ENCODE measurements around the gene RALGAPA2.

The RALGAPA2 gene

DNA sequence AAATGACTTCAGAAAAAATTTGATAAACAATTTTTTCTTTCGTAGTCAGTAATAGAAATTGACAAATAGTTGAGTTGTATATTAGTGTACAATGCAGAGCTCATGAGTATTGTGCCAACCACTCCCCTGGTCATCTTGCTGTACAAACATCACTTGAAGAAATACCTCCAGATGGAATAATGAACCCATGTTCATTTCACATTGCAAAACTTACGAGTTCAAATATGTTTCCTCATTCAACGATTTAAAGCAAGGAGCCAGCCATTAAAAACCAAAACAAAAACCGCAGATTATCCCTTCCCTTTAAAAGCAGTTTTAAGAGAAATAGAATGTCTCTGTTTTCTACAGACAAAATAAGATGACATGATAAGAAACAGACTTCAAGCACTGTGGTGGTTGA, 62.5 kb downstream of the RALGAPA2 start:
- Histone ChIP-seq H3K4me1 (ENCODE audit: control insufficient read depth, insufficient read depth, low read length) (no peaks in the 10 kb centered on the region), H3K9me3 (replicated peaks; ENCODE audit: low read length) (no peaks in the 10 kb centered on the region), H3K4me3 (ENCODE audit: low read length) (no peak overlapping the region), H3K9ac (ENCODE audit: low read depth, low read length) (no peak overlapping the region), H3K27me3 (ENCODE audit: control insufficient read depth, insufficient read depth, low read length) (no peaks in the 10 kb centered on the region), H3K36me3 (ENCODE audit: insufficient read depth, low read length) (no peaks in the 10 kb centered on the region), H3K4me2 (ENCODE audit: low read length) (no peak overlapping the region)

DNA sequence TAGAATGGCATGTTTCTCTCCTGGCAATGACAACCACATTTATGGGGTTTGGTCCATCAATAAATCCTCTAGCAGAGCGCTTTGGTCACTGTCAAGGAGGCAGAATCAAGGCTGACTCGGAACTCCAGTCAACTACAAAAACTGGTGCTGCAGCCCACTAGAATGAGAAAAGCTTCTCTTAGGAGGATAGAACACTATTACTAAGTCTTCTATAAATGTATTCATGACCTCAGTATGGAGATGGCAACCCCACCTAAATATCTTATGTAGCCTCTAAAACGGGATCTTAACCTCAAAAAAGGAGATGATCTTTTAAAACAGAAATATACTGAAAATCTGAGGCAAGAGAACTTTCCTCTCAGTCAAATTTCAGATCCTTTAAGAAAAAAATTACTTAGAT, 68.5 kb downstream of the RALGAPA2 start:
- Histone ChIP-seq H3K9ac (ENCODE audit: low read depth, low read length) (no peak overlapping the region), H3K4me1 (ENCODE audit: control insufficient read depth, insufficient read depth, low read length) (no peaks in the 10 kb centered on the region), H3K9me3 (replicated peaks; ENCODE audit: low read length) (no peaks in the 10 kb centered on the region), H3K27me3 (ENCODE audit: control insufficient read depth, insufficient read depth, low read length) (no peaks in the 10 kb centered on the region), H3K4me3 (ENCODE audit: low read length) (no peak overlapping the region), H3K4me2 (ENCODE audit: low read length) (no peak overlapping the region), H3K36me3 (ENCODE audit: insufficient read depth, low read length) (no peaks in the 10 kb centered on the region)

DNA sequence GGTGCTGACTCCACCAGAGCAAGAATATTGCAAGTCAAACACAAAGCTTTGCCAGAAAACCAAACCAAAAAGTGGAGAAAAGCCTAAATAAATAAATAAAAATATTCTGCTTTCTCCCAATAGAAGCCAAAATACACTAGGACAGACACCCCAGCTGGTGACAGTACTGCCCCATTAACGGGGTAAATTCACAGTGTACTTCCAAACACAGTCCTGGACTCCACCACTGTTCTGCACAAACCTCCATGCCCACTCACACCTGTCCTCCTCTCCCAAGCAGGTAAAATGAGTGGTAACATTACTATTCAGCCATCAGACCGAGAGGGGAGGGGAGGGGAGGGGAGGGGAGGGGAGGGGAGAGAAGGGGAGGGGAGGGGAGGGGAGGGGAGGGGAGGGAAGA, 70.7 kb downstream of the RALGAPA2 start:
- no peaks in the 10 kb centered on the region for H3K36me3 ChIP-seq (ENCODE audit: insufficient read depth, low read length)

DNA sequence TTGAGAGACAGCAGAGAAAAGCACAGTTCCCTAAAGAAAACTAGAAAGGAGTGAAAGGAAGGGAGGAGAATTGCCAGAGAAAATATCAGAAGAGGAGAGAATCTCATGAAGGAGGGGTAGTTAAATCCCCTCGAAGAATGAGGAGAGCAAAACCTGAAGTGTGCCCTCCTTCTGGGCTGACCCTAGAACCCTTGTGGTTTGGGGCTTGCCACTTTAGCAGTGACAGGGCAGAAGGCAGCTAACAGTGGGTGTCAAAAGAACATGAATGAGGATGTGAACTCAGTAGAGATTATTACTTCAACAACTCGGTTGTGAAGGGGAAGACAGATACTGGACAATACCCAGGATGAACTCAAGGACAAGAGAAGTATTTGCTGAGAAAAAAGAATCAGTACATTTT, 73.6 kb downstream of the RALGAPA2 start:
- Histone ChIP-seq H3K9ac (ENCODE audit: low read depth, low read length) (no peak overlapping the region), H3K27me3 (ENCODE audit: control insufficient read depth, insufficient read depth, low read length) (no peaks in the 10 kb centered on the region), H3K4me3 (ENCODE audit: low read length) (no peak overlapping the region), H3K9me3 (replicated peaks; ENCODE audit: low read length) (no peaks in the 10 kb centered on the region), H3K4me1 (ENCODE audit: control insufficient read depth, insufficient read depth, low read length) (no peaks in the 10 kb centered on the region), H3K36me3 (ENCODE audit: insufficient read depth, low read length) (no peaks in the 10 kb centered on the region), H3K4me2 (ENCODE audit: low read length) (no peak overlapping the region)

More for the DNA sequence above, 70.7 kb downstream of the RALGAPA2 start:
- Histone ChIP-seq H3K9me3 (replicated peaks; ENCODE audit: low read length) (no peaks in the 10 kb centered on the region), H3K4me2 (ENCODE audit: low read length) (no peak overlapping the region), H3K9ac (ENCODE audit: low read depth, low read length) (no peak overlapping the region), H3K27me3 (ENCODE audit: control insufficient read depth, insufficient read depth, low read length) (no peaks in the 10 kb centered on the region), H3K4me1 (ENCODE audit: control insufficient read depth, insufficient read depth, low read length) (no peaks in the 10 kb centered on the region), H3K4me3 (ENCODE audit: low read length) (no peak overlapping the region)

DNA sequence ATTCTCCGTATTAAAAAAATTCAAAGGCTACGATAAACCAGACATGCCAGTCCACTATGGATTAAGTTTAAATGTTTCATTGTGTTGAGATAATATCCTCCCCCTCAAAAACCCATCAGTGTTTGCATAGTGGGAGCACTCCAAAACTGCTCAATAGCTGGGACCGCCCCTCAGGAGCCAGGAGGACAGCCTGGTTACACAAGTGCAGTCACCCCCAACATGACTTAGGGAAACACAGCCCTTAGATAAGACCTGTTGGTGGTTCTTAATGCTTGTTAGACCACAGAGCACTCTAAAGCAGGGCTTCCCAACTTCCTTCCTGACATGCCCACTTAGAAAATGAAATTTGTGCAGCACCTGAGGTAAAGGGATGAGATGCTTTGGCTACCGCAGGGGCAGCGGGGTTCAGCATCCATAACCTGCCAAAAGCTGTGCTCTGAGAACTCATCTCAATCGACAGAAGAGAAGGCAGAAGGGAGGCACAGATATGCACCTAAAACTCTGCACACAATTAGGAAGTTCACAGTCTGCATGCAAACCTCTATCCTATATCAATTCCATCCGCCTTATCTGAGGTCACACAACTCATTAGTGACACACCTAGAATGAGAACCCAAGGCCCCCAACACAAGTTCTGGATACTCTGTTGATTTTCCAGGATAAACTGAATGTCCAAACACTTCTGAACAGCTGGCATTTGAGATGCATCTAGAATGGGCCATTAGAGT, 74.3 kb downstream of the RALGAPA2 start:
- H3K9ac ChIP-seq (ENCODE audit: low read depth, low read length): no peak overlapping the region
- H3K27me3 ChIP-seq (ENCODE audit: control insufficient read depth, insufficient read depth, low read length): no peaks in the 10 kb centered on the region
- H3K4me2 ChIP-seq (ENCODE audit: low read length): no peak overlapping the region
- H3K36me3 ChIP-seq (ENCODE audit: insufficient read depth, low read length): no peaks in the 10 kb centered on the region
- H3K9me3 ChIP-seq (replicated peaks; ENCODE audit: low read length): no peaks in the 10 kb centered on the region
- H3K4me3 ChIP-seq (ENCODE audit: low read length): no peak overlapping the region
- H3K4me1 ChIP-seq (ENCODE audit: control insufficient read depth, insufficient read depth, low read length): no peaks in the 10 kb centered on the region

DNA sequence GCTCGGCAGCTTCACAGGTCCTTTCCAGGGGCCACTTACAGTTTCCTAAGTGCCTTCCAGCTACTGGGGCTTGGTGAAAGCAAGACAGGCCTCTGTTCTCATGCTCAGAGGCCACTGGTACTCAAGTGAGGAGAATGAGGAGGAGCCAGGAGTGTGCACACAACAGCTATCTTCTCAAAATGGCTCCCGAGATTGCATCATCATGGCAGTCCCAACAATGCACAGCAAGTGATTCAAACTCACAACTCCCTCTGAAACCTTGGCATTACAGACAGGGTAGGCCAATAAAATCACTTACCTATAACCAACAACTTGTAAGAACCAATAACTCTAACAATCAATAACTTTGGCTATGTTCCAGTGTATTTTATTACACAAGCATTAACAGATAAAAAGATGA, 77.4 kb downstream of the RALGAPA2 start:
- no peaks in the 10 kb centered on the region for H3K27me3 ChIP-seq (ENCODE audit: control insufficient read depth, insufficient read depth, low read length)
- no peaks in the 10 kb centered on the region for H3K4me1 ChIP-seq (ENCODE audit: control insufficient read depth, insufficient read depth, low read length)
- no peaks in the 10 kb centered on the region for H3K36me3 ChIP-seq (ENCODE audit: insufficient read depth, low read length)
- no peak overlapping the region for H3K4me2 ChIP-seq (ENCODE audit: low read length)
- H3K9ac ChIP-seq (ENCODE audit: low read depth, low read length): no peak overlapping the region
- H3K4me3 ChIP-seq (ENCODE audit: low read length): no peak overlapping the region
- no peaks in the 10 kb centered on the region for H3K9me3 ChIP-seq (replicated peaks; ENCODE audit: low read length)

DNA sequence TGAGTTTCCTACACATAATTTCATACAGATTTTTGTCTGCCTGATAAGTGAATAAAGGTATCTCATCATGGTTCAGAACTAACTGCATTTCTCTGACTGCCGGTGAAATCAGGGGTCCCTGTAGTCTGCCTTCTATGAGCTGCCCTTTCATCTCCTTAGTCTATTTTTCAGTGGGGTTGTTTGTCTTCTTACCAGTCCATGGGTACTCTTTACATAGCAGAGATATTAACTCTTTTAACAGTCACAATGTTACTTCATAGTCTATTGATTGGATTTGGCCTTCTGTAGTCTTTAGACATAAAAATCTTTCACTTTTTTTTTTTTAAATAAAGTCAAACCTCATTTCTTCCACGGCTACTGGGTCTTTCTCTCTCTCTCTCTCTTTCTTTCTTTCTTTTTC, 79.8 kb downstream of the RALGAPA2 start:
- Histone ChIP-seq H3K4me3 (ENCODE audit: low read length) (no peak overlapping the region), H3K36me3 (ENCODE audit: insufficient read depth, low read length) (peaks cover 6% of the 10 kb centered on the region), H3K27me3 (ENCODE audit: control insufficient read depth, insufficient read depth, low read length) (no peaks in the 10 kb centered on the region), H3K9me3 (replicated peaks; ENCODE audit: low read length) (no peaks in the 10 kb centered on the region), H3K9ac (ENCODE audit: low read depth, low read length) (no peak overlapping the region), H3K4me2 (ENCODE audit: low read length) (no peak overlapping the region), H3K4me1 (ENCODE audit: control insufficient read depth, insufficient read depth, low read length) (no peaks in the 10 kb centered on the region)

DNA sequence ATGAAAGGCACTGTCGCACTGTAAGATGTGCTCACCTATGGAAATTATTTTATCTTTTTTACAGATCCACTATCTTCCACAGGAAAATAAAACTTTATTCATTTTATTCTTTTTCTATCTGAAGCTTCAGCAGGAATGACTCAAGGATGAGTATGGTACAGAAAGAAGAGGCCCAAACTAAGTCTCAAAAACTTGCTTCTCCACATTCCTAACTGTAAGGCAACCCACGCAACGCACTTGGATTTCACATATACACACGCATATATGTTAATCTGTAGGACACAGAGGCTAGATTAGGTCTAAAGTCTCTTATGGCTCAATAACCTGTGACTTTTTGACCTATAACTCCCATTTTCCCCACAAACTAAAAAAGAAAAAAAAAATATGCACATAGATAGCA, 81.9 kb downstream of the RALGAPA2 start:
- H3K4me2 ChIP-seq (ENCODE audit: low read length): no peak overlapping the region
- H3K36me3 ChIP-seq (ENCODE audit: insufficient read depth, low read length): peaks cover 6% of the 10 kb centered on the region
- no peaks in the 10 kb centered on the region for H3K4me1 ChIP-seq (ENCODE audit: control insufficient read depth, insufficient read depth, low read length)
- H3K4me3 ChIP-seq (ENCODE audit: low read length): no peak overlapping the region
- H3K27me3 ChIP-seq (ENCODE audit: control insufficient read depth, insufficient read depth, low read length): no peaks in the 10 kb centered on the region
- H3K9ac ChIP-seq (ENCODE audit: low read depth, low read length): no peak overlapping the region
- no peaks in the 10 kb centered on the region for H3K9me3 ChIP-seq (replicated peaks; ENCODE audit: low read length)

DNA sequence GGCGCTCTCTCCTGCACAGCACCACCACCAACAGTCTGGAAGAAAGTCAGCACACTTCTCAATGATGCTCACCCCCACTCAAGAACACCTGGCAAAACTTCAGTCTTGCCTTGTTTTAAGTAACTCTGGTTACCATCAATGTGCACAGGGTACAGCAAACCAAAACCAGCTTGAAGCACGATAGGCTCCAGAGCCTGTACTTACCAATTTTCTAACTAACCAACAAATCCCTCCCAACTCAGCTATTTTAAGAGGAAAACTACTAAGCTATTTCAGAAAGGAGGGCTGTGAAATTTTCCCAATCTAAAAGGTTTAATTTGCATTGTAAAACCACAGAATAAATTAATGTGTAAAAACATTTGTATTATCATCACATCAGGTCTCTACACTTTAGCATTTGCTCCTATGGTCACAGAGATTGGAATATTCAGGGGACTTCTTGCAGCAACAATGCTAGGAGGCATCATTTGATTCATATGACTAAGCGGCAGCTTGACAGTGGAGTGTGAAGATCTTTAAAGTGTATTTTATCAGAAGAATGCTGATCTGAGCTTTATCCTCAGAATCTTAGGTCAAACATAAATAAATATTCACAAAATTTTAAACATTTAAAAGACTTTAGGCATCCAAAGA, 82.8 kb downstream of the RALGAPA2 start:
- Histone ChIP-seq H3K36me3 (ENCODE audit: insufficient read depth, low read length) (peaks cover 6% of the 10 kb centered on the region), H3K4me1 (ENCODE audit: control insufficient read depth, insufficient read depth, low read length) (no peaks in the 10 kb centered on the region)

DNA sequence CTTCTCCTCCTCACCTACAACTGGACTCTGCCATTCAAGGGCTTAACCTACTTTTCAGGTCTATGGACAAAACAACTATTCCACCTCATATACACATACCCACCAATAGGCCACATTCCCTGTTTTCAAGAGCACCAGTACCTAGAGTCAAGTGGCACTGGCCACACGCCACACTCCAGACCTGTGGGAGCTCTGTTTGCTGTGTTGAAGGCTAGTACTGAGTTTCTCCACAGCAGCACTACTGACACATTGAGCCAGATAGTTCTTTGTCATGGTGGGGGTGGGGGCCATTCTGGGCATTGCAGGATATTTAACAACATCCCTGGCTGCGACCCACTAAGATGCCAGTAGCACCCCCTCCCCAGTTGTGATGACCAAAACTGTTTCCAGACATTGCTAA, 84.1 kb downstream of the RALGAPA2 start:
- H3K4me1 ChIP-seq (ENCODE audit: control insufficient read depth, insufficient read depth, low read length): no peaks in the 10 kb centered on the region
- no peak overlapping the region for H3K4me2 ChIP-seq (ENCODE audit: low read length)
- no peaks in the 10 kb centered on the region for H3K27me3 ChIP-seq (ENCODE audit: control insufficient read depth, insufficient read depth, low read length)
- H3K36me3 ChIP-seq (ENCODE audit: insufficient read depth, low read length): peaks cover 6% of the 10 kb centered on the region
- H3K9ac ChIP-seq (ENCODE audit: low read depth, low read length): no peak overlapping the region
- H3K9me3 ChIP-seq (replicated peaks; ENCODE audit: low read length): no peaks in the 10 kb centered on the region
- H3K4me3 ChIP-seq (ENCODE audit: low read length): no peak overlapping the region

More for the DNA sequence above, 82.8 kb downstream of the RALGAPA2 start:
- H3K9ac ChIP-seq (ENCODE audit: low read depth, low read length): no peak overlapping the region
- H3K9me3 ChIP-seq (replicated peaks; ENCODE audit: low read length): no peaks in the 10 kb centered on the region
- no peak overlapping the region for H3K4me2 ChIP-seq (ENCODE audit: low read length)
- no peaks in the 10 kb centered on the region for H3K27me3 ChIP-seq (ENCODE audit: control insufficient read depth, insufficient read depth, low read length)
- H3K4me3 ChIP-seq (ENCODE audit: low read length): no peak overlapping the region

DNA sequence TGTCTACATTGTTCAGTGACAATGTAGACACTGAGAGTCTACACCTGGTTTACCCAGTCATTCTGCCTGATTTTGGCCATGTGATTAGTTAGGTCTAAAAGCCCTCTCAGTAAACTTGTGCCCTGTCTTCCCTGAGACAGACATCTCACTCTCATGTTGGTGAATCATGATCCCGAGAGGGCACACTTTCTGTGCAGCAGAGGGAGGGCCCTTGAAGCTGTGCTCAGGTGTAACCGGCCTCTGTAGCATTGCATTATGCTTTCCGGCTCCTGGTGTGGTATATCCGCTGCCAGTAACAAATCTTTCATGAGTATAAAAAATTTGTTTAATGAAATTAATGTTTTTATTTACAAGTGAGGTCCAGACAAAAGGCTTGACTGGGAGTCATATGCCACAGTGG, 85.0 kb downstream of the RALGAPA2 start:
- H3K4me2 ChIP-seq (ENCODE audit: low read length): no peak overlapping the region
- H3K36me3 ChIP-seq (ENCODE audit: insufficient read depth, low read length): peaks cover 6% of the 10 kb centered on the region
- H3K9me3 ChIP-seq (replicated peaks; ENCODE audit: low read length): no peaks in the 10 kb centered on the region
- no peak overlapping the region for H3K9ac ChIP-seq (ENCODE audit: low read depth, low read length)
- no peaks in the 10 kb centered on the region for H3K27me3 ChIP-seq (ENCODE audit: control insufficient read depth, insufficient read depth, low read length)
- H3K4me1 ChIP-seq (ENCODE audit: control insufficient read depth, insufficient read depth, low read length): no peaks in the 10 kb centered on the region
- H3K4me3 ChIP-seq (ENCODE audit: low read length): no peak overlapping the region

DNA sequence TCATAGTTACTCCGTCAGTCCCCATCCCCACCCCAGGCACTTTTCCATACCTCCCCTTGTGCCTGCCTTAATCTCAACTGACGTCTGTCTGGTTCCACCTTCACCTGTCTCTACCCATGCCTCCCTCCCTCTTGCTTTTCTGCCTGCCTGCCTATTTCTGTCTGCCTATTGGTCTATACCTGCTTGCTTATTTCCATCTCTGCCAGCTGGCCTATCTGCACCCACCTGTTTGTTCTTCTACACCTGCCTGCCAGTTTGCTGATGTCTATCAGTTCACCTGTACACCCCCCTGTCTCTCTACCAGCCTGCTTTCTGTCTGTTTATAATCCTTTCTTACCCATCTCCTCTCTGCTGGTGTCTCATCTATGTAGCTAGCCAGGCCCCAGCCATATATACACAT, 87.5 kb downstream of the RALGAPA2 start:
- no peak overlapping the region for H3K9ac ChIP-seq (ENCODE audit: low read depth, low read length)
- H3K4me1 ChIP-seq (ENCODE audit: control insufficient read depth, insufficient read depth, low read length): no peaks in the 10 kb centered on the region
- no peaks in the 10 kb centered on the region for H3K27me3 ChIP-seq (ENCODE audit: control insufficient read depth, insufficient read depth, low read length)
- peaks cover 6% of the 10 kb centered on the region for H3K36me3 ChIP-seq (ENCODE audit: insufficient read depth, low read length)
- H3K4me3 ChIP-seq (ENCODE audit: low read length): no peak overlapping the region
- H3K4me2 ChIP-seq (ENCODE audit: low read length): no peak overlapping the region
- no peaks in the 10 kb centered on the region for H3K9me3 ChIP-seq (replicated peaks; ENCODE audit: low read length)
